BLaER1 (cell line): ENCODE results near the gene PPP1CC.
"Not testable (repeated sequence)": the region's sequence is repeated elsewhere in the genome, so short reads cannot be mapped to it uniquely, and the experiment has no call there.

Source experiments
- H3K27ac ChIP-seq: shearing (Covaris generic); formaldehyde crosslinking; 2 replicates; pipeline ENCODE4 v1.8.1; 2022
- H3K27me3 ChIP-seq: shearing (Covaris generic); formaldehyde crosslinking; 2 replicates; pipeline ENCODE4 v1.8.1; 2022
- H3K36me3 ChIP-seq: shearing (Covaris generic); formaldehyde crosslinking; 2 replicates; pipeline ENCODE4 v1.8.1; 2022
- H3K4me1 ChIP-seq: shearing (Covaris generic); formaldehyde crosslinking; 2 replicates; pipeline ENCODE4 v1.8.1; 2022
- H3K4me2 ChIP-seq: shearing (Covaris generic); formaldehyde crosslinking; 2 replicates; pipeline ENCODE4 v1.8.1; 2022
- H3K4me3 ChIP-seq: shearing (Covaris generic); formaldehyde crosslinking; 2 replicates; pipeline ENCODE4 v1.8.1; 2022
- H3K9ac ChIP-seq: shearing (Covaris generic); formaldehyde crosslinking; 2 replicates; pipeline ENCODE4 v1.8.1; 2022
- H3K9me3 ChIP-seq: shearing (Covaris generic); formaldehyde crosslinking; 2 replicates; pipeline ENCODE4 v1.8.1; 2022
- H4K20me1 ChIP-seq: shearing (Covaris generic); formaldehyde crosslinking; 2 replicates; pipeline ENCODE4 v1.8.1; 2022
- Cebpa-rat ChIP-seq: shearing (Covaris generic); IDR thresholded peaks from 2 replicates; pipeline ENCODE4 v1.8.1; 2022

The PPP1CC gene

GRCh38 chr12:110775997-110776396, 33.3 kb upstream of the PPP1CC start:
- Histone ChIP-seq H3K4me3 (no peak overlapping the region), H4K20me1 (no peaks in the 10 kb centered on the region), H3K4me1 (peaks cover 28% of the 10 kb centered on the region), H3K9ac (no peak overlapping the region), H3K9me3 (no peaks in the 10 kb centered on the region), H3K4me2 (no peak overlapping the region), H3K27ac (no peak overlapping the region), H3K36me3 (no peaks in the 10 kb centered on the region), H3K27me3 (no peaks in the 10 kb centered on the region)
- no peak for TF ChIP-seq Cebpa-rat

GRCh38 chr12:110774824-110775223, 32.1 kb upstream of the PPP1CC start:
- H3K4me3 ChIP-seq = no peak overlapping the region
- no peak overlapping the region for H3K9ac ChIP-seq
- no peaks in the 10 kb centered on the region for H3K36me3 ChIP-seq
- no peaks in the 10 kb centered on the region for H3K27me3 ChIP-seq
- H3K4me2 ChIP-seq = no peak overlapping the region
- TF ChIP-seq Cebpa-rat = no peak
- no peaks in the 10 kb centered on the region for H3K9me3 ChIP-seq
- H4K20me1 ChIP-seq = no peaks in the 10 kb centered on the region
- H3K4me1 ChIP-seq = peaks cover 28% of the 10 kb centered on the region
- no peak overlapping the region for H3K27ac ChIP-seq

- H3K9ac ChIP-seq = no peak overlapping the region
- no peaks in the 10 kb centered on the region for H3K9me3 ChIP-seq
- no peaks in the 10 kb centered on the region for H3K36me3 ChIP-seq
- H3K4me2 ChIP-seq = no peak overlapping the region
- H3K4me1 ChIP-seq = peaks cover 9% of the 10 kb centered on the region
- H3K27ac ChIP-seq = no peak overlapping the region
- no peak for TF ChIP-seq Cebpa-rat
- no peaks in the 10 kb centered on the region for H4K20me1 ChIP-seq
- no peak overlapping the region for H3K4me3 ChIP-seq
- H3K27me3 ChIP-seq = no peaks in the 10 kb centered on the region
These were observed 26.3 kb upstream of the PPP1CC start for GRCh38 chr12:110768960-110769359.

GRCh38 chr12:110767863-110768262, 25.2 kb upstream of the PPP1CC start:
- H3K9me3 ChIP-seq = no peaks in the 10 kb centered on the region
- TF ChIP-seq Cebpa-rat = no peak
- H4K20me1 ChIP-seq = no peaks in the 10 kb centered on the region
- H3K36me3 ChIP-seq = no peaks in the 10 kb centered on the region
- H3K4me2 ChIP-seq = no peak overlapping the region
- H3K9ac ChIP-seq = no peak overlapping the region
- peaks cover 6% of the 10 kb centered on the region for H3K4me1 ChIP-seq
- H3K27ac ChIP-seq = no peak overlapping the region
- H3K27me3 ChIP-seq = no peaks in the 10 kb centered on the region
- H3K4me3 ChIP-seq = no peak overlapping the region

GRCh38 chr12:110766311-110767154, 23.8 kb upstream of the PPP1CC start:
- Histone ChIP-seq H3K9ac (no peak overlapping the region), H3K4me2 (no peak overlapping the region), H3K27me3 (no peaks in the 10 kb centered on the region), H3K36me3 (no peaks in the 10 kb centered on the region), H3K4me3 (no peak overlapping the region), H4K20me1 (no peaks in the 10 kb centered on the region), H3K9me3 (no peaks in the 10 kb centered on the region), H3K4me1 (no peaks in the 10 kb centered on the region), H3K27ac (no peak overlapping the region)
- no peak for TF ChIP-seq Cebpa-rat

- H3K36me3 ChIP-seq, H3K27ac ChIP-seq, H3K9me3 ChIP-seq: not testable (repeated sequence)
These were observed 22.9 kb upstream of the PPP1CC start for GRCh38 chr12:110765572-110765971.

GRCh38 chr12:110765111-110765510, 22.4 kb upstream of the PPP1CC start:
- Histone ChIP-seq H4K20me1 (no peaks in the 10 kb centered on the region), H3K27ac (no peak overlapping the region), H3K4me2 (no peak overlapping the region), H3K4me1 (no peaks in the 10 kb centered on the region), H3K36me3 (no peaks in the 10 kb centered on the region), H3K9me3 (no peaks in the 10 kb centered on the region), H3K4me3 (no peak overlapping the region), H3K27me3 (no peaks in the 10 kb centered on the region), H3K9ac (no peak overlapping the region)
- TF ChIP-seq Cebpa-rat = no peak

More at GRCh38 chr12:110765572-110765971, 22.9 kb upstream of the PPP1CC start:
- H3K4me2 ChIP-seq, H3K4me1 ChIP-seq, H3K9ac ChIP-seq, H3K4me3 ChIP-seq, H4K20me1 ChIP-seq, H3K27me3 ChIP-seq: not testable (repeated sequence)

GRCh38 chr12:110763583-110763982, 20.9 kb upstream of the PPP1CC start:
- H3K4me2 ChIP-seq = no peak overlapping the region
- no peaks in the 10 kb centered on the region for H4K20me1 ChIP-seq
- H3K9me3 ChIP-seq = no peaks in the 10 kb centered on the region
- no peak overlapping the region for H3K4me3 ChIP-seq
- H3K9ac ChIP-seq = no peak overlapping the region
- no peak overlapping the region for H3K27ac ChIP-seq
- no peaks in the 10 kb centered on the region for H3K27me3 ChIP-seq
- no peaks in the 10 kb centered on the region for H3K36me3 ChIP-seq
- TF ChIP-seq Cebpa-rat = no peak
- H3K4me1 ChIP-seq = no peaks in the 10 kb centered on the region

GRCh38 chr12:110762891-110763290, 20.2 kb upstream of the PPP1CC start:
- Histone ChIP-seq H4K20me1 (no peaks in the 10 kb centered on the region), H3K9me3 (no peaks in the 10 kb centered on the region), H3K9ac (no peak overlapping the region), H3K27me3 (no peaks in the 10 kb centered on the region), H3K36me3 (no peaks in the 10 kb centered on the region), H3K4me2 (no peak overlapping the region), H3K27ac (no peak overlapping the region), H3K4me3 (no peak overlapping the region), H3K4me1 (no peaks in the 10 kb centered on the region)
- TF ChIP-seq Cebpa-rat = no peak

GRCh38 chr12:110760204-110760609, 17.5 kb upstream of the PPP1CC start:
- Histone ChIP-seq H3K36me3 (no peaks in the 10 kb centered on the region), H3K9ac (no peak overlapping the region), H3K4me2 (no peak overlapping the region), H3K27ac (no peak overlapping the region), H3K27me3 (no peaks in the 10 kb centered on the region), H4K20me1 (no peaks in the 10 kb centered on the region), H3K4me1 (no peaks in the 10 kb centered on the region), H3K4me3 (no peak overlapping the region), H3K9me3 (no peaks in the 10 kb centered on the region)
- no peak for TF ChIP-seq Cebpa-rat
